Suprapubic skin (tissue), 3 donors: ENCODE data around the gene PRPF40B.

Experiments used
- CTCF ChIP-seq, 2 donors: fragments of 200-600 bp in 1 of 2; fragments of 450-650 bp in 1 of 2; sonication (generic) in 1 of 2; IDR thresholded peaks; one replicate each; pipeline ENCODE4 v1.5.1; 2016 to 2019; ENCODE audit warnings: antibody characterized with exemption in 2 of 2, mild to moderate bottlenecking in 1 of 2, moderate library complexity in 1 of 2
- POLR2A ChIP-seq, 2 donors: fragments of 450-650 bp; IDR thresholded peaks; one replicate each; pipeline ENCODE4 v1.6.1; 2017; ENCODE audit warnings: antibody characterized with exemption in 2 of 2, mild to moderate bottlenecking in 2 of 2, moderate library complexity in 2 of 2

DNA sequence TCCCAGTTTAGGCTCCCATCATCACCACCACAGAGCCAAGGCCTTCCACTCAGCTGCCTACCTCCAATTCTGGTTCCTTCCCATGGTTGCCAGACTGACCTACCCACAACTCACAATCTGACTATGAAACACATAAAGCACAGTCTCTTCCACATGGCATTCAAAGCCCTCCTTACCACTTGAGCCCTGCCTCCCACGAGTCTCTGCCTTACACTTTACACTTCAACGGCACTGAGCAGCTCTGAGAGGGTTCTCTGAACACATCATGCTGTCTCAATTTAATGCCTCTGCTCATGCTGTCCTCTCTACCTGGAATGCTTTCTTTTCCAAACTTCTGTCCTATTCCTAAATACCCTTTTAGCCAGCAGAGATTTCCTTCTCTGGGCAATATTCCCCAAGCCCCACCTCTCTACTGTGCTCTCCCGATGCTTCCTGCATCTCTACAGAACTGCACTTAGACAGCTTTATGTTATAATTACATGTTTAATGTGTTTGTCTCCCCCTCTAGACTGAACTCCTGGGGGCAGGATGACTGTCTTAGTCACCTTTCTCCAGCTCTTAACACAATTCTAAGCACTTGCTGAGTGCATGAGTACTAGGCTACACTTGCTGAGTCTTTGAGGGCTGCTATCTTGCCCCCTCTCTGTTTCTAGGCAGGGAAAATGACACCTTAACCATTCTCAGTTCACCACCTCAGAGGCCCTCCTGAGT, 60.4 kb downstream of the PRPF40B start:
- no peak for TF ChIP-seq POLR2A (IDR thresholded peaks at IDR 0.05)
- TF ChIP-seq CTCF (IDR thresholded peaks at IDR 0.05) = no peak
